ENCODE measurements around the gene CAPN13. TPM values are rescaled to one million over a fixed set of nuclear protein-coding genes. Genes with fewer than 3 reads are reported as not detected.

CAPN13 gene
- total and polyA plus RNA-seq, 2 donors (not counting 1 experiment from before 2014, with no cell fraction given), result not detected

DNA sequence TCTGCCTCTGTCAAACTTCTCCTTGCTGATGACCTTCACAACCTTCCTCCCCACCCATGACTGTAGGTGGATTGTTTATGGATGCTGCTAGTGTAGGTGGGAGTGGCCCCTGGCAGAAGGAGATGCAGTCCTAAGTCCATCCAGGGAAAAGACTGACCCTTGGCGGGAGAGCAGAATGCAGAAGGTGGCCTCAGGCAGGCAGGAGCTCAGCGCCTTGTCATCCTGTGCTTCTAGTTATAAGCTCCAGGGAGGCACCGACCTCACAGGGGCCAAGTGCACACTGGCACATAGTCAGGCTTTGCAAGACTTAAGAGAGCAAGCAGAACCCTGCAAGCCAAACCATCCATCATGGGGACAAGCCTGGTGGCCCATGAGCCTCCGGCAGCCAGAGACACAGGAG, 74.4 kb downstream of the CAPN13 start:
- Histone ChIP-seq H3K36me3 (replicated peaks in 1 of 2; ENCODE audit: control extremely low read depth in 1 of 2, control insufficient read depth in 1 of 2, extremely low read depth in 1 of 2, insufficient read depth in 2 of 2, low read length in 1 of 2) (no peaks in the 10 kb centered on the region), H4K20me1 (ENCODE audit: control insufficient read depth, insufficient read depth, low read length, poor library complexity, severe bottlenecking) (no peaks in the 10 kb centered on the region), H3K4me1 (ENCODE audit: control insufficient read depth in 2 of 2, insufficient read depth in 2 of 2, low read length in 2 of 2) (no peaks in the 10 kb centered on the region), H3K4me3 (ENCODE audit: control extremely low read depth in 1 of 5, extremely low read depth in 1 of 5, insufficient read depth in 1 of 5, low read depth in 2 of 5, low read length in 4 of 5) (no peak overlapping the region), H3K4me2 (replicated peaks; ENCODE audit: low read depth, low read length, poor library complexity, severe bottlenecking) (no peak overlapping the region), H3K27ac (ENCODE audit: low read length in 2 of 2) (no peak overlapping the region), H2AFZ (ENCODE audit: insufficient read depth, low read depth, low read length, poor library complexity, severe bottlenecking) (no peak overlapping the region), H3K27me3 (replicated peaks in 1 of 4; ENCODE audit: control extremely low read depth in 1 of 4, control insufficient read depth in 3 of 4, insufficient read depth in 4 of 4, low read length in 3 of 4) (peaks cover 0 to 3% (median 0%) of the 10 kb centered on the region in 4 experiments), H3K9ac (ENCODE audit: low read length) (no peak overlapping the region), H3K9me3 (ENCODE audit: control extremely low read depth in 1 of 3, control insufficient read depth in 2 of 3, insufficient read depth in 1 of 3, low read length in 2 of 3) (no peaks in the 10 kb centered on the region), H3K79me2 (ENCODE audit: control insufficient read depth, insufficient read depth, low read length) (no peaks in the 10 kb centered on the region)
- ATAC-seq (ENCODE audit: low read depth), result no peak
- H3K9me3 Mint-ChIP-seq (ENCODE audit: insufficient read depth), result no peaks in the 10 kb centered on the region
- H3K27me3 Mint-ChIP-seq, result peaks cover 8% of the 10 kb centered on the region
- no peak for TF ChIP-seq EZH2 (IDR thresholded peaks at IDR 0.05; ENCODE audit: borderline replicate concordance, insufficient read depth, low read depth, low read length, poor library complexity, severe bottlenecking)
- TF ChIP-seq, protein P1, sequence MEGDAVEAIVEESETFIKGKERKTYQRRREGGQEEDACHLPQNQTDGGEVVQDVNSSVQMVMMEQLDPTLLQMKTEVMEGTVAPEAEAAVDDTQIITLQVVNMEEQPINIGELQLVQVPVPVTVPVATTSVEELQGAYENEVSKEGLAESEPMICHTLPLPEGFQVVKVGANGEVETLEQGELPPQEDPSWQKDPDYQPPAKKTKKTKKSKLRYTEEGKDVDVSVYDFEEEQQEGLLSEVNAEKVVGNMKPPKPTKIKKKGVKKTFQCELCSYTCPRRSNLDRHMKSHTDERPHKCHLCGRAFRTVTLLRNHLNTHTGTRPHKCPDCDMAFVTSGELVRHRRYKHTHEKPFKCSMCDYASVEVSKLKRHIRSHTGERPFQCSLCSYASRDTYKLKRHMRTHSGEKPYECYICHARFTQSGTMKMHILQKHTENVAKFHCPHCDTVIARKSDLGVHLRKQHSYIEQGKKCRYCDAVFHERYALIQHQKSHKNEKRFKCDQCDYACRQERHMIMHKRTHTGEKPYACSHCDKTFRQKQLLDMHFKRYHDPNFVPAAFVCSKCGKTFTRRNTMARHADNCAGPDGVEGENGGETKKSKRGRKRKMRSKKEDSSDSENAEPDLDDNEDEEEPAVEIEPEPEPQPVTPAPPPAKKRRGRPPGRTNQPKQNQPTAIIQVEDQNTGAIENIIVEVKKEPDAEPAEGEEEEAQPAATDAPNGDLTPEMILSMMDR (IDR thresholded peaks at IDR 0.05), result no peak
- intact Hi-C loops (cut with micrococcal nuclease), result no loop called here
- WGBS (ENCODE audit: insufficient coverage), result 96% methylated on average over 4 of the region's 4 CpGs
- POLR2A ChIA-PET, result no interaction called here
- H3K4me1 Mint-ChIP-seq, result no peaks in the 10 kb centered on the region
- DNase-seq, result no peak
- no peak overlapping the region for H3K4me3 Mint-ChIP-seq
- CTCF ChIA-PET, result no interaction called here
- H3K27ac Mint-ChIP-seq, result no peak overlapping the region

DNA sequence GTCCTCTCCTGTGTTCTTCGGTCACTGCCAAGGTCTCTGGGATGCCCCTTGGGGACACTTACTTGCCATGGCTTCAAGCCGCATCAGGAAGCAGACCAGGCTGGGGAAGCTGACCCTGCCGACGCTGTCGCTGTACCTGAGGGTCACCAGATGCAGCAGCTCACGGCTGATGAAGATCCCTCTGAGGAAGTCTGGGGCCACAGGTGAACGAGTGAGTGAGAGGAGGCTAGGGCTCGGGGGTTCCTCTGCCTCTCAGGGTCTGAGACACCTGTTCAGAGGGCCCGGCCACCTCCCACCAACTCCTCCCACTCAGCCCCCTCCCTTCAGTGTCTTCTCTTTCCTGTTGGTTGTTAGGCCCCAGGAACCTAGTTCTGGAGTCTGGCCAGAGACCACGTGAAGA, 74.9 kb downstream of the CAPN13 start:
- no peaks in the 10 kb centered on the region for H4K20me1 ChIP-seq (ENCODE audit: control insufficient read depth, insufficient read depth, low read length, poor library complexity, severe bottlenecking)
- ATAC-seq (ENCODE audit: low read depth) (no peak), DNase-seq (no peak)
- ChIA-PET POLR2A (no interaction called here), CTCF (no interaction called here)
- H3K4me1 ChIP-seq (ENCODE audit: control insufficient read depth in 2 of 2, insufficient read depth in 2 of 2, low read length in 2 of 2), result no peaks in the 10 kb centered on the region
- Mint-ChIP-seq H3K27ac (no peak overlapping the region), H3K9me3 (ENCODE audit: insufficient read depth) (no peaks in the 10 kb centered on the region), H3K4me1 (no peaks in the 10 kb centered on the region), H3K4me3 (no peak overlapping the region), H3K27me3 (peaks cover 9% of the 10 kb centered on the region)
- no peak overlapping the region for H3K9ac ChIP-seq (ENCODE audit: low read length)
- WGBS (ENCODE audit: insufficient coverage), result 81% methylated on average over 10 of the region's 10 CpGs
- intact Hi-C loops (cut with micrococcal nuclease), result no loop called here
- H3K27ac ChIP-seq (ENCODE audit: low read length in 2 of 2), result no peak overlapping the region
- peaks cover 0 to 3% (median 0%) of the 10 kb centered on the region in 4 experiments for H3K27me3 ChIP-seq (replicated peaks in 1 of 4; ENCODE audit: control extremely low read depth in 1 of 4, control insufficient read depth in 3 of 4, insufficient read depth in 4 of 4, low read length in 3 of 4)
- H3K4me3 ChIP-seq (ENCODE audit: control extremely low read depth in 1 of 5, extremely low read depth in 1 of 5, insufficient read depth in 1 of 5, low read depth in 2 of 5, low read length in 4 of 5), result no peak overlapping the region
- H3K9me3 ChIP-seq (ENCODE audit: control extremely low read depth in 1 of 3, control insufficient read depth in 2 of 3, insufficient read depth in 1 of 3, low read length in 2 of 3), result no peaks in the 10 kb centered on the region
- H3K79me2 ChIP-seq (ENCODE audit: control insufficient read depth, insufficient read depth, low read length), result no peaks in the 10 kb centered on the region
- H2AFZ ChIP-seq (ENCODE audit: insufficient read depth, low read depth, low read length, poor library complexity, severe bottlenecking), result no peak overlapping the region
- no peak overlapping the region for H3K4me2 ChIP-seq (replicated peaks; ENCODE audit: low read depth, low read length, poor library complexity, severe bottlenecking)
- TF ChIP-seq, protein P1 (IDR thresholded peaks at IDR 0.05), result no peak
- no peak for TF ChIP-seq EZH2 (IDR thresholded peaks at IDR 0.05; ENCODE audit: borderline replicate concordance, insufficient read depth, low read depth, low read length, poor library complexity, severe bottlenecking)
- H3K36me3 ChIP-seq (replicated peaks in 1 of 2; ENCODE audit: control extremely low read depth in 1 of 2, control insufficient read depth in 1 of 2, extremely low read depth in 1 of 2, insufficient read depth in 2 of 2, low read length in 1 of 2), result no peaks in the 10 kb centered on the region
